ENCODE data around the gene DNAJC11.
A peak's percentile ranks its signal among the peaks of the same experiment; 100 is the strongest.
"Not testable (repeated sequence)": the region's sequence is repeated elsewhere in the genome, so short reads cannot be mapped to it uniquely, and the experiment has no call there.

DNAJC11 gene

GRCh38 chr1:6651909-6652308, 49.7 kb downstream of the DNAJC11 start:
- no peak for DNase-seq

GRCh38 chr1:6648556-6648955, 53.1 kb downstream of the DNAJC11 start:
- no peak for DNase-seq

- no peak for DNase-seq
Observed at GRCh38 chr1:6646499-6647148, 55.0 kb downstream of the DNAJC11 start.

GRCh38 chr1:6645018-6645417, 56.6 kb downstream of the DNAJC11 start:
- DNase-seq = no peak

GRCh38 chr1:6640867-6641266, 60.7 kb downstream of the DNAJC11 start:
- DNase-seq = not testable (repeated sequence)

DNA sequence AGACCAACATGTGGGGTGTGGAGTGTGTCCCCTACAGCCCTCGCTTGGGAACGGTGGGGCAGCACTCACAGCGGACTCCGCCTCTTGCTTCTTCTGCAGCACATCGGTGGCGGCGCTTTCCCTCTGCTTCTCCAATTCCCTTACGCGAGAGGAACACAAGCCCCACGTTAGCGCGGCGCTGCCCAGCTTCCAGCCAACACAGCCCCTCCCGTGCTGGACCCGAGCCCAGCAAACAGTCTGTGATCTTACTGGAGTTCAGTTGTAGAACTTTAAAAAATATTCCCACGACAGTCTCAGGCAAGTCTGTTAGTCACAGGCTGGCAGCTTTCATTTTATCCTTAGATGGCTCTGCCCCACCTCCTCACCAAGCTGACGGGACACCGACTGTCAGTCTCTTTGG, 63.4 kb downstream of the DNAJC11 start:
- DNase-seq = no peak

- DNase-seq = no peak
Observed at GRCh38 chr1:6637770-6638169, 63.8 kb downstream of the DNAJC11 start.

- not testable (repeated sequence) for DNase-seq
Observed at GRCh38 chr1:6636778-6637177, 64.8 kb downstream of the DNAJC11 start.

GRCh38 chr1:6635910-6636760, 65.5 kb downstream of the DNAJC11 start:
- DNase-seq = no peak

DNA sequence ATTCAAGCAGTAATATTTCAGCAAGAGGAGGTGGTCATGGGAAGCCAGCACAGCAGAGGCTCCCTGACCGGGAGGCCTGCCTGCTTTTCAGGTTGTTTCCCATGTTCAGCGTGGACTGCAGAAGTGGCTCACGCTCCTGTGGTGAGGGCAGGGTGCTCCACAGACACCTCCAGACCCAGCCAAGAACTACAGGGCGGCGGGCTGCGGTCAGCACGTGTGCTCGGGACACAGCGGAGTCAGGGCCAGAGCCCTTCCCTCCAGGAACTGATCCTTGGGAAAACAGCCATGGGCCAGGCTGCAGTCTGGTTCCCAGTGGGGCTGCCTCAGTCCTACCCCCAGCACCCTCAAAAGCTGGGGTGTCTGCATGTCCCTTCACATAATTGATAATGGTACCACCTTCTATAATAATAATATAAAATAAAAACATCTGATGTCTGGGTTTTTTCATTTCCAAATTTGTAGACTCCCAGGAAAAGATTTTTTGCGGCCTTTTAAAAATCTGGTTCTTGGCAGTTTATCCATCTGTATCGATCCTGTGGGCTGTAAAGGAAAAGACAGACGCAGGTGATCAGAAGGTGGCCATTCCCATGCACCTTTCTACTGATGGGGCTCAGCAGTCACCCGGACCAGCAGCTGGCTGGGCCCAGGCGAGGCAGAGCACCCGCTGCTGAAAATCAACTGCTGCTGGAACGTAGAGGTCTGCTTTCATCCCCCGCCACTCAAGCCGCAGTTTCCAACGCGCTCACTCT, 66.3 kb downstream of the DNAJC11 start:
- DNase-seq = no peak

DNA sequence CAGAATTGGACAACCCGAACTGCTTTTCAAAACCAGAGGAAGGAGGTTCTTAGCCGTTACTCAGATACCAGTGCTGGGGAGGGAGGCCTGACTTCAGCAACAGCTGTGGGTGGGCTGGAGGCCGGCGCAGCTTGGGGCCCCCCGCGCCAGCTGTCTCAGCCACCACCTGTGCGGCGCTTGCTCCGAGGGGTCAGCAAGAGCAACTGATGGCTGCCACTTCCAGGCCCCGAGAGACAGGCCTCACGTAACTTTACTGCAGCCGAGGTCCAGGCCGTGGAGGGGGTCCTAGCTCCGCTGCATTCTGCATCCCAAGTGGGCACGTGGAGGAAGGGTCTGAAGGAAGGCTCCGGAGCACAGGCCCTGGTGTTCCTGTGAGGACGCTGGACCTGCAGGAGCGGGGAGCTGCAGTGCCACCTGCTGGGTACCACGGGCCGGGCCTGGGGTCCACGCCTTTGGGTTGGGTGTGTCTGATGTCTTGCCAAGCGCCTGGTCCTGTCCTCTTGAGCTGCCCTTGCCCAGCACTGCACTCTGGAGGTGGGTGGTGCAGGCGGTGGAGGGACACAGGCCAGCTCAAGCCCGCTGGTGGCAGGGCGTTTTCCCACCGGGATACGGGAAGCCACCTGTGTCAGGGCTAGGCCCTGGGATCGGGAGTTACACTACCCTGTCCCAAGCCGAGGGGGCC, 67.1 kb downstream of the DNAJC11 start:
- no peak for DNase-seq

- no peak for DNase-seq
Observed at GRCh38 chr1:6632588-6633514, 68.8 kb downstream of the DNAJC11 start.

- no peak for DNase-seq
Observed at GRCh38 chr1:6631058-6631457, 70.6 kb downstream of the DNAJC11 start.

DNA sequence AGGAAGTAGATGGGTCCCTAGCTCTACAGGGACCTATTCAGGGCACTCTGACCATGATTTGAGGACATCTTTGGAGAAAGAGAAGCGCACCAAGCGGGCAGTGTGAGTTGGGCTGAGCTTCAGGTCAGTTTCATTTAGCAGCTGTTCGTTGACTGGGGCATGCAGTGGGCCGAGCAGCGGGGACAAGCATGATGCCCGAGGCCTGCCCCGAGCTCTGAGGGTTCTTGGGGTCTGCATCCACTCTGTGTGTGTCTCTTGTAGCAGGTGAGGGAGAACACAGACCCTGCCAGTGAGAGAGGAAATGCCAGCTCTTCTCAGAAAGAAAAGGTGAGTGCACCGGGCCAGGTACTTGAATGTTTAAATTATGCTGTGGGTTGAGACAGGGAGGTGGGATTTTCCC, 71.6 kb downstream of the DNAJC11 start:
- no peak for DNase-seq

GRCh38 chr1:6628971-6629479, 72.6 kb downstream of the DNAJC11 start:
- no peak for DNase-seq

DNA sequence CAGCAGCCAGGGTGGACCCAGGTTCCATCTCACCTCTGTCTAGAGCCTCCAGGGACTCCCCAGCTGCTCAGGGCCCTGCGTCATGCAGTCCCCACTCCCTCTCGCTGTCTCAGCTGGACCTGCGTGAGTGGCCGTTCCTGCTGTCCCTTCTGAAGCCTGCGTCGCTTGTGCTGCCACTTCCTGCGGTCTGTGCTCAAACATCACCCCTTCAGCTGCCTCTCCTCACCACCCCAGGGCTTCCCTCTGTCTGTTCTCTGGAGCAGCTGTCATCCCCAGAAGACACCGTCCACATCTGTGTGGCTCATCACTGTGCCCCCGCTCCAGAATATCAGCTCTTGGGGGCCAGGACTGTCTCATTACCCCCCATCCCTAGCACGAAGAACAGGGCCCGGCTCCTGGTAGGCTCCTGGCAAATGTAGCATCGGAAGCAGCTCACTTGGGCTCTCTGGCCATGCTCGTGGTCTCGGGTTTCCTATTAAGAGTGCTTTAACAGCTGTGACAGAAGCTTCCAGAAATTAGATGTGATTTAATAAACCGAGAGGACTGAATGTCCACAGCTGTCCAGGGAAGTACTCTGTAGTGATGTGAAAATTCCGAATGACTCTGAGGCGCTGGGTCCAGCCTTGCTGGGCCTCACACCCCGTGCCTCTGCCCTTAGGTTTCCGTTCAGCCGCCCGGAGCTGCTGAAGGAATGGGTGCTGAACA, 73.6 kb downstream of the DNAJC11 start:
- no peak for DNase-seq

DNA sequence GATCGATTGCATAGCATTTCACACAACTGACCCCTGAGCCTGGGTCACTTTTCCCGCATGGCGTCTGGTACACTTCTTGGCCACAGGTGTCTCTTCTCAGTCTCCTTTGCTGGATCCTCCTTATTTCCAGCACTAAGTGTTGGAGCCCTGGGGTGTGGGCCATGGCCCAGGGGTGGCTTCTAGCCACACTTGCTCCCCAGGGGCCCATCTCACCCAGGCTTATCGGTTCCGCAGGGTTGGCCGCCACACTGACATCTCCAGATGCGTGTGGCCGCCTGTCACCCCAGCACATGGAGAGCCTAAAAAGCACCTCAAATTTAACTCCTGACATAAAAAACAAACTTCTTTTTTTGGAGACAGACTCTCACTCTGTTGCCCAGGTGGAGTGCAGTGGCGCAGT, 74.6 kb downstream of the DNAJC11 start:
- no peak for DNase-seq

DNA sequence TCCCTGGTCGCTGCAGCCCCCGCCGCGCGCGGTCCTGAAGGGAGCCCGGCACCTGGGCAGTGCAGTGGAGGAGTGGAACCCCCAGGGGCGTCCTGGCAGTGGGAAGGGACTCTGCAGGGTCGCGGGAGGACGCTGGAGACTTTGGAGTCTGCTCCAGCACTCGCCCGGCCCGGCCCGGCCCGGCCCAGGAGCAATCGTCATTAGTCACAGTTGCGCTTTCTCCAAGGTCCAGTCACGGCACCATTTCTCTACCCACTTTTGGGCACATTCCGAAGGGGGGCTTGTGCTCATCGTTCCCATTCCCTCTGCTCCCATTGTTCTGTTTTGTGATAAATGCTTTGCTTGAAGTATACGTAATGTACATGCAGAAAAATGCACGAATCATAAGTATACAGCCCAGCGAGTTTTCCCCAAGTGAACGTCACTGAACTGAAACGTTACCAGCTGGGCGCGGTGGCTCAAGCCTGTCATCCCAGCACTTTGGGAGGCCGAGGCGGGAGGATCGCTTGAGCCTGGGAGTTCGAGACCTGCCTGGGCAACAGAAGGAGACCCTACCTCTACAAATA, 75.9 kb downstream of the DNAJC11 start:
- DNase-seq = no peak

DNA sequence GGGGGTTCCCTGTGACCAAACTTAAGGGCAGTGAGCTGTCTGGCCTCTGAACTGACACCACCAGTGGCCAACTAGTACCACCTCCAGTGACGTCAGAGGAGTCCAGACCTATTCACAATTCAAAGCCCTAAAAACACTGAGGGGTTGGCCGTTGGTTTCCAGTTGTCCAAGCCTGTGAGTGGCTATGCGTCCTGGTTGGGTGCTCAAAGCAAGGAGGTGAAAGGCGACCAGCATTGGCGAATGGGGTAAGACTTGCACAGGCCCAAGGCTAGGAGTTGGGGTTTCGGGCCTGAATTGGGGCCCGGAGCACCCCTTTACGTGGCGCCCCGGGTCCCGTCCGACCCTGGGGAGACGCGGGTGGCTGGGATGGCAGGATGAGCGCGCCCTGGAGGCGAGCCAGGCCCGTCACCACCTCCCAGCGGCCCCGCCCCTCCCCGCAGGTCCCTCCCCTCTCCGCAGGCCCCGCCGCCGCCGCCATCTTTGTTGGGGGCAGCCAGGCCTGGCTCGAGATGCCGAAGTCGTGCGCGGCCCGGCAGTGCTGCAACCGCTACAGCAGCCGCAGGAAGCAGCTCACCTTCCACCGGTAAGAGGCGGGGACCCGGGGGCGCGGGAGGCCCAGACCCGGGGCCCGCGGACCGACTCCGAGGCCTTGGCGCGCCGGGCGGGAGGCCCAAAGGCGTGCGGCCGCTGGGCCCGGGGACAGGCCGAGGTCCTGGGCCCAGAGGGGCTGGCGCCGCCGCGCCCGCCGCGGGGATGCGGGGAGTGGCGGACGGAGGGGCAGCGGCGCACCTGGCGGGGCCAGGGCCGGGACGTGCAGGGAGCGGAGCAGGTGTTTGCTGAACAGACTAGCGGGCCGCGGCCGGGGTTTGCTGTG, 76.7 kb downstream of the DNAJC11 start, which contains the start of gene THAP3:
Gene THAP3, plus strand, starts transcription at position 159 of the 874 bp plus-strand sequence. Its CDS starts 351 bp downstream, at position 510.
- peak; percentile 67 to 72 for DNase-seq

Measured in NCI-H187 (cell line).